H9 (cell line): ENCODE data around the gene BRWD1. TPM values are rescaled to one million over a fixed set of nuclear protein-coding genes. Genes with fewer than 3 reads are reported as not detected.

ENCODE experiments used
- DNase-seq: peaks from one replicate; pipeline ENCODE4 v3.0.0-alpha.2; 2017
- H2AFZ ChIP-seq: one replicate; pipeline ENCODE4 v1.6.1; 2013; ENCODE audit warnings: mild to moderate bottlenecking, low read length, control low read depth, moderate library complexity
- H2AK5ac ChIP-seq: 2 replicates; pipeline ENCODE4 v1.6.1; 2013; ENCODE audit warnings: low read length, control low read depth, mixed read lengths; ENCODE audit not compliant: insufficient read length
- H2BK120ac ChIP-seq: one replicate; pipeline ENCODE4 v1.6.1; 2013; ENCODE audit warnings: low read depth, mild to moderate bottlenecking, low read length, control low read depth, inconsistent platforms; ENCODE audit not compliant: poor library complexity, severe bottlenecking
- H2BK12ac ChIP-seq: 2 replicates; pipeline ENCODE4 v1.6.1; 2013; ENCODE audit warnings: low read length, control low read depth, mixed read lengths, low read depth; ENCODE audit not compliant: insufficient read length
- H2BK15ac ChIP-seq: 2 replicates; pipeline ENCODE4 v1.6.1; 2013; ENCODE audit warnings: low read depth, low read length, control low read depth
- H2BK20ac ChIP-seq: one replicate; pipeline ENCODE4 v1.6.1; 2013; ENCODE audit warnings: low read depth, mild to moderate bottlenecking, low read length, control low read depth, inconsistent platforms; ENCODE audit not compliant: poor library complexity, severe bottlenecking
- H2BK5ac ChIP-seq: 2 replicates; pipeline ENCODE4 v1.6.1; 2013; ENCODE audit warnings: low read length, control low read depth, mixed read lengths; ENCODE audit not compliant: insufficient read length
- H3K14ac ChIP-seq: 2 replicates; pipeline ENCODE4 v1.6.1; 2013; ENCODE audit warnings: low read length, control low read depth; ENCODE audit not compliant: insufficient read depth
- H3K18ac ChIP-seq: 2 replicates; pipeline ENCODE4 v1.6.1; 2013; ENCODE audit warnings: low read depth, mild to moderate bottlenecking, mixed read lengths, low read length, control low read depth; ENCODE audit not compliant: insufficient read length
- H3K23ac ChIP-seq: 2 replicates; pipeline ENCODE4 v1.6.1; 2013; ENCODE audit warnings: low read length, control low read depth, mixed read lengths, low read depth; ENCODE audit not compliant: insufficient read length
- H3K23me2 ChIP-seq: 2 replicates; pipeline ENCODE4 v1.6.1; 2013; ENCODE audit warnings: low read depth, mild to moderate bottlenecking, mixed read lengths, low read length, control low read depth; ENCODE audit not compliant: insufficient read length, poor library complexity, severe bottlenecking
- H3K27ac ChIP-seq: 2 replicates; pipeline ENCODE4 v1.5.1; 2013; ENCODE audit warnings: low read length, control low read depth, mixed read lengths, low read depth; ENCODE audit not compliant: insufficient read length
- H3K27me3 ChIP-seq: 2 replicates; pipeline ENCODE4 v1.6.1; 2013; ENCODE audit warnings: low read length, control low read depth, inconsistent platforms; ENCODE audit not compliant: insufficient read depth
- H3K4ac ChIP-seq: 2 replicates; pipeline ENCODE4 v1.6.1; 2013; ENCODE audit warnings: low read depth, mild to moderate bottlenecking, control low read depth, inconsistent platforms, low read length, moderate library complexity
- H3K4me1 ChIP-seq: 2 replicates; pipeline ENCODE4 v1.6.1; 2013; ENCODE audit warnings: low read length, control low read depth, inconsistent platforms; ENCODE audit not compliant: insufficient read depth
- H3K4me2 ChIP-seq: 2 replicates; pipeline ENCODE4 v1.6.1; 2013; ENCODE audit warnings: low read length, control low read depth, mixed read lengths; ENCODE audit not compliant: insufficient read length, insufficient read depth
- H3K56ac ChIP-seq: 2 replicates; pipeline ENCODE4 v1.6.1; 2013; ENCODE audit warnings: low read depth, mild to moderate bottlenecking, mixed read lengths, low read length, control low read depth; ENCODE audit not compliant: insufficient read length
- H3K79me1 ChIP-seq: 2 replicates; pipeline ENCODE4 v1.6.1; 2013; ENCODE audit warnings: low read depth, mild to moderate bottlenecking, moderate library complexity, low read length, control low read depth, inconsistent platforms; ENCODE audit not compliant: insufficient read depth, poor library complexity, severe bottlenecking
- H3K79me2 ChIP-seq: 2 replicates; pipeline ENCODE4 v1.6.1; 2013; ENCODE audit warnings: low read length, control low read depth, inconsistent platforms; ENCODE audit not compliant: insufficient read depth
- H3K9ac ChIP-seq: 2 replicates; pipeline ENCODE4 v1.6.1; 2013; ENCODE audit warnings: low read length, control low read depth, mixed read lengths; ENCODE audit not compliant: insufficient read length; ENCODE audit errors: extremely low read depth
- H3K9me3 ChIP-seq: one replicate; pipeline ENCODE4 v1.6.1; 2013; ENCODE audit warnings: low read depth, low read length, inconsistent platforms; ENCODE audit not compliant: control insufficient read depth
- H3T11ph ChIP-seq: one replicate; pipeline ENCODE4 v1.6.1; 2013; ENCODE audit warnings: mild to moderate bottlenecking, low read length, control low read depth, inconsistent platforms
- H4K20me1 ChIP-seq: one replicate; pipeline ENCODE4 v1.6.1; 2013; ENCODE audit not compliant: control insufficient read depth, insufficient read length, insufficient read depth
- H4K5ac ChIP-seq: 2 replicates; pipeline ENCODE4 v1.6.1; 2013; ENCODE audit warnings: low read depth, mild to moderate bottlenecking, mixed read lengths, low read length, control low read depth; ENCODE audit not compliant: insufficient read length
- H4K8ac ChIP-seq: replicated peaks from 2 replicates; pipeline ENCODE4 v1.6.1; 2013; ENCODE audit warnings: low read length, control low read depth, mixed read lengths, low read depth; ENCODE audit not compliant: insufficient read length
- H4K91ac ChIP-seq: 2 replicates; pipeline ENCODE4 v1.6.1; 2013; ENCODE audit warnings: low read depth, mild to moderate bottlenecking, moderate library complexity, mixed read lengths, low read length, control low read depth; ENCODE audit not compliant: insufficient read length
- H3K27ac Mint-ChIP-seq, 3 experiments: 2 replicates in 2 of 3; 3 replicates in 1 of 3; pipeline ENCODE4 v1.8.0; 2020 to 2021; ENCODE audit warnings: mixed read lengths in 3 of 3, mild to moderate bottlenecking in 1 of 3, moderate library complexity in 1 of 3
- H3K27me3 Mint-ChIP-seq: 2 replicates; pipeline ENCODE4 v1.8.0; 2021; ENCODE audit warnings: low read depth, mild to moderate bottlenecking, moderate library complexity, mixed read lengths
- H3K36me3 Mint-ChIP-seq, 3 experiments: 2 replicates in 2 of 3; 3 replicates in 1 of 3; pipeline ENCODE4 v1.8.0; 2020 to 2021; ENCODE audit warnings: low read depth in 3 of 3, mixed read lengths in 3 of 3; ENCODE audit not compliant: insufficient read depth in 1 of 3
- H3K4me1 Mint-ChIP-seq, 2 experiments: 2 replicates each; pipeline ENCODE4 v1.8.0; 2020; ENCODE audit warnings: mixed read lengths in 2 of 2
- H3K4me3 Mint-ChIP-seq, 2 experiments: 2 replicates in 1 of 2; 3 replicates in 1 of 2; pipeline ENCODE4 v1.8.0; 2020 to 2021; ENCODE audit warnings: mild to moderate bottlenecking in 2 of 2, mixed read lengths in 2 of 2, moderate library complexity in 1 of 2
- H3K9me3 Mint-ChIP-seq, 2 experiments: 2 replicates in 1 of 2; 3 replicates in 1 of 2; pipeline ENCODE4 v1.8.0; 2020; ENCODE audit warnings: mild to moderate bottlenecking in 2 of 2, mixed read lengths in 2 of 2, moderate library complexity in 1 of 2
- CTCF ChIP-seq: fragments of 200-600 bp; sonication (generic); conservative IDR thresholded peaks from 3 replicates; pipeline ENCODE4 v1.8.0; 2021; ENCODE audit warnings: antibody characterized with exemption, mild to moderate bottlenecking
- WGBS: extraction: QIAGEN DNeasy Blood & Tissue Kit; methylation state at CpG from one replicate; pipeline ENCODE4 v1.1.7; 2013; ENCODE audit warnings: missing lambda C conversion rate, low lambda C conversion rate, mixed read lengths; ENCODE audit not compliant: insufficient read length; ENCODE audit errors: extremely low coverage; 5-methylcytosine and 5-hydroxymethylcytosine counted together
- total RNA-seq: library from RNA; stranded (reverse); gene quantifications from 2 replicates; pipeline ENCODE4 v1.2.1, GENCODE V29; 2021

BRWD1 gene
- total RNA-seq, 1 experiment from 2014 or later: 48.4 TPM

GRCh38 chr21:39350094-39351005 lies 36.9 kb upstream of the BRWD1 start:
- H3K14ac ChIP-seq: no peak overlapping the region
- no peak overlapping the region for H4K91ac ChIP-seq
- peak overlapping the region; percentile 74 for H3K4me2 ChIP-seq
- peak overlapping the region; percentile 85 to 90 for H3K4me3 Mint-ChIP-seq
- no peaks in the 10 kb centered on the region for H3K27me3 ChIP-seq
- peaks cover 14% of the 10 kb centered on the region for H3K79me2 ChIP-seq
- H3K23ac ChIP-seq: no peak overlapping the region
- H3T11ph ChIP-seq: no peak overlapping the region
- H2AFZ ChIP-seq: no peak overlapping the region
- no peaks in the 10 kb centered on the region for H3K27me3 Mint-ChIP-seq
- no peak for TF ChIP-seq CTCF
- no peak overlapping the region for H2AK5ac ChIP-seq
- no peak for DNase-seq
- peaks cover 18 to 26% (median 25%) of the 10 kb centered on the region in 3 experiments; a peak in 6 of 7 replicates for H3K36me3 Mint-ChIP-seq
- no peak overlapping the region for H2BK20ac ChIP-seq
- H3K4ac ChIP-seq: no peak overlapping the region
- H3K23me2 ChIP-seq: peaks cover 4% of the 10 kb centered on the region
- no peak overlapping the region for H3K56ac ChIP-seq
- no peak overlapping the region for H3K18ac ChIP-seq
- no peak overlapping the region for H2BK120ac ChIP-seq
- H3K4me1 Mint-ChIP-seq: peaks cover 32 to 39% of the 10 kb centered on the region in 2 experiments
- no peak overlapping the region for H2BK12ac ChIP-seq
- no peak overlapping the region for H2BK15ac ChIP-seq
- no CpG with 5 or more reads among the region's 19 CpGs for WGBS
- H3K27ac Mint-ChIP-seq: peak overlapping the region; percentile 58 to 99 (median 98); a peak in 6 of 7 replicates
- no peaks in the 10 kb centered on the region for H3K9me3 ChIP-seq
- no peak overlapping the region for H4K5ac ChIP-seq
- no peak overlapping the region for H2BK5ac ChIP-seq
- peaks cover 8% of the 10 kb centered on the region; the same call in 1 of the 2 replicates for H3K4me1 ChIP-seq
- H4K20me1 ChIP-seq: no peaks in the 10 kb centered on the region
- no peak overlapping the region for H4K8ac ChIP-seq
- no peaks in the 10 kb centered on the region; a peak in 1 of 5 replicates for H3K9me3 Mint-ChIP-seq
- no peak overlapping the region for H3K27ac ChIP-seq
- no peak overlapping the region for H3K9ac ChIP-seq
- H3K79me1 ChIP-seq: no peaks in the 10 kb centered on the region
